ENCODE data around the gene FILIP1.

FILIP1 gene

GRCh38 chr6:75378101-75378500 is 115.5 kb downstream of the FILIP1 start:
- in situ Hi-C loops (cut with MboI; ENCODE audit: low pct_unique_long_range_greater_than_20kb, low sequenced_read_pairs, unreplicated experiment), result no loop called here
- TF ChIP-seq, protein P1, sequence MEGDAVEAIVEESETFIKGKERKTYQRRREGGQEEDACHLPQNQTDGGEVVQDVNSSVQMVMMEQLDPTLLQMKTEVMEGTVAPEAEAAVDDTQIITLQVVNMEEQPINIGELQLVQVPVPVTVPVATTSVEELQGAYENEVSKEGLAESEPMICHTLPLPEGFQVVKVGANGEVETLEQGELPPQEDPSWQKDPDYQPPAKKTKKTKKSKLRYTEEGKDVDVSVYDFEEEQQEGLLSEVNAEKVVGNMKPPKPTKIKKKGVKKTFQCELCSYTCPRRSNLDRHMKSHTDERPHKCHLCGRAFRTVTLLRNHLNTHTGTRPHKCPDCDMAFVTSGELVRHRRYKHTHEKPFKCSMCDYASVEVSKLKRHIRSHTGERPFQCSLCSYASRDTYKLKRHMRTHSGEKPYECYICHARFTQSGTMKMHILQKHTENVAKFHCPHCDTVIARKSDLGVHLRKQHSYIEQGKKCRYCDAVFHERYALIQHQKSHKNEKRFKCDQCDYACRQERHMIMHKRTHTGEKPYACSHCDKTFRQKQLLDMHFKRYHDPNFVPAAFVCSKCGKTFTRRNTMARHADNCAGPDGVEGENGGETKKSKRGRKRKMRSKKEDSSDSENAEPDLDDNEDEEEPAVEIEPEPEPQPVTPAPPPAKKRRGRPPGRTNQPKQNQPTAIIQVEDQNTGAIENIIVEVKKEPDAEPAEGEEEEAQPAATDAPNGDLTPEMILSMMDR (IDR thresholded peaks at IDR 0.05; ENCODE audit: extremely low read depth, insufficient read depth, missing control alignments), result no peak
- no peak for DNase-seq (ENCODE audit: low spot score)

DNA sequence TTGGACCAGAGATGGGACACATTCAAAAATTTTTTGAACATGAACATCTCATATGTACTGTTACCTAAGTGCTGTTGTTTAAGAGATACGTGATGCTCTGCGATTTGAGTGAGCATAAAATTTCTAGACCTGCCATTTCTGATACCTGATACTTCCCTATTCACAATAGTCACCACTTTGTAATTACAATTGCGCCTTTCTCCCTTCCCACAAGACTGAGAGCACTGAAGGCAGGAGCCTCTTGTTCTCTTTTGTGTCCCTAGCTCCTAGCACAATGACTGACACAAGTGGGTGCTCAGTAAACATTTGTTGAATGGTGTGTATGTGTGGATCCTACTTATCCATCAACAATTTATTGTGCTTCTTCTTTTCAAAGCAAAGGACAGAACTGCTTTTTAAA is 116.2 kb downstream of the FILIP1 start:
- in situ Hi-C loops (cut with MboI; ENCODE audit: low pct_unique_long_range_greater_than_20kb, low sequenced_read_pairs, unreplicated experiment), result no loop called here
- TF ChIP-seq, protein P1 (IDR thresholded peaks at IDR 0.05; ENCODE audit: extremely low read depth, insufficient read depth, missing control alignments), result no peak
- DNase-seq (ENCODE audit: low spot score), result no peak

DNA sequence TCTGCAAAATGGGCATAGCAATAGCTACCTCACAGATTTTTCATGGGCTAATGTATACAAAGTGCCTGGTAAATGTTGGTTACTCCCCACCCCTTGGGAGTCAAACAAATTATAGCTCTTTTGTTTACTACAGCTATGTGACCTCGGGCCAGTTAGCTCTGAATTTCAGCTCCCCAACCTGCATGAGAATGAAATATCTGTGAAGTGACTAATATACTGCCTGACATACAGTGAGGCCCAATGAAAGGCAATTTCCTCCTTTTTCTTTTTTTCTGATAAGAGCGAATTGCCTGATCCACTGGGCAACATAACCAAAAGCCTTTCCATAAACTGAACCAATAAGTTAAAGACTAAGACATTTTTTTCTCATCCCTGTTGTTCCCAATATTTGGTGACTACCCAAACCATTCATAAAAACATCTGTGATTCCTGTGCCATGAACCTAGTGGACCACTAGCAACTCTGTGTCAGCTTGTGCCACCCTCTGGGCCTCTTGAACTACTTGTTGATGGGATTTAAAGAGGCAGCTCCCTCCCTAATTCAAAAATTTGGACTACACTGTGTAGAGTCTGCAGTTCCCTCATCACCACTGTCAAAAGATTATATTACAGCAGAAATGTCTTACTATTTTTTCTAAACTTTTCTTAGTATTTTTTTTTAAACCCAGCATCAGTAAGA is 117.1 kb downstream of the FILIP1 start:
- TF ChIP-seq, protein P1 (IDR thresholded peaks at IDR 0.05; ENCODE audit: extremely low read depth, insufficient read depth, missing control alignments), result no peak
- no peak for DNase-seq (ENCODE audit: low spot score)
- in situ Hi-C loops (cut with MboI; ENCODE audit: low pct_unique_long_range_greater_than_20kb, low sequenced_read_pairs, unreplicated experiment), result no loop called here

GRCh38 chr6:75374961-75375400 is 118.6 kb downstream of the FILIP1 start:
- TF ChIP-seq, protein P1 (IDR thresholded peaks at IDR 0.05; ENCODE audit: extremely low read depth, insufficient read depth, missing control alignments), result no peak
- no peak for DNase-seq (ENCODE audit: low spot score)
- in situ Hi-C loops (cut with MboI; ENCODE audit: low pct_unique_long_range_greater_than_20kb, low sequenced_read_pairs, unreplicated experiment), result no loop called here

DNA sequence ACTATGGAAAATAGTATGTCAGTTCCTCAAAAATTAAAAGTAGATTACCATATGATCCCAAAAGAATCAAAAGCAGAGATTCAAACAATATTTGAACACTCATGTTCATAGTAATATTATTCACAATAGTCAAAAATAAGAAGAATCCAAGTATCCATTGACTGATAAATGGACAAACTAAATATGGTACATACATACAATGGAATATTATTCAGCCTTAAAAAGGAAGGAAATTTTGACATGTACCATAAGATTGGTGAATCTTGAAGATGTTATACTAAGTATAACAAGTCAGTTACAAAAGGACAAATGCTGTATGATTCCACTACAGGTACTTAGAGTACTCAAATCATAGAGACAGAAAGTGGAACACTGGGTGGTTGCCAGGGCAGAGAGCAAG is 120.7 kb downstream of the FILIP1 start:
- TF ChIP-seq, protein P1 (IDR thresholded peaks at IDR 0.05; ENCODE audit: extremely low read depth, insufficient read depth, missing control alignments), result no peak
- DNase-seq (ENCODE audit: low spot score), result no peak
- in situ Hi-C loops (cut with MboI; ENCODE audit: low pct_unique_long_range_greater_than_20kb, low sequenced_read_pairs, unreplicated experiment), result no loop called here

DNA sequence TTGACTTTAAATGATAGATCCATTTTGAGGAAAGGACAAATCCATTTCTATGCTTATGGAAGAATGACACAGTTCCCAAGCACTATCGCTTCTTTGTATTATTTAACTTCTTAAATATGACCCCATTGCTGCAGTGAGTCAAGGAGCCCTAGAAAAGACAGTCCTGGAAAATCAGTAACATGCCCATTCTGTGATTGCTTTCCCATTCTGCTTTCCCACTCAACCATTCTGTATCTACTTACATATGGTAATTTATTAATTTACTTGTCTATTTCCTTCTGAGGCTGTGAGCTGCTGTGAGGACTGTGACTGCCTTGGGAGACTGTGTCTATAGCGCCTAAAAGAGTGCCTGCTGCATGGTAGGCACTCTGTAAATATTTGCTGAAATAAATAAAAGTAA is 123.6 kb downstream of the FILIP1 start:
- TF ChIP-seq, protein P1 (IDR thresholded peaks at IDR 0.05; ENCODE audit: extremely low read depth, insufficient read depth, missing control alignments), result no peak
- in situ Hi-C loops (cut with MboI; ENCODE audit: low pct_unique_long_range_greater_than_20kb, low sequenced_read_pairs, unreplicated experiment), result no loop called here
- DNase-seq (ENCODE audit: low spot score), result no peak
